Tongue (tissue), 2 donors: ENCODE measurements around the gene SLC7A10. TPM values are rescaled to one million over a fixed set of nuclear protein-coding genes. Genes with fewer than 3 reads are reported as not detected.
A peak's percentile ranks its signal among the peaks of the same experiment; 100 is the strongest.
"Not testable (repeated sequence)": the region's sequence is repeated elsewhere in the genome, so short reads cannot be mapped to it uniquely, and the experiment has no call there.

ENCODE experiments used
- DNase-seq: peaks from one replicate; pipeline ENCODE4 v3.0.0-alpha.2; 2015
- total RNA-seq: library from RNA; depleted of rRNA; stranded (reverse); fragments of >200 nt; gene quantifications from one replicate; pipeline ENCODE4 v1.2.3, GENCODE V29; 2014

Gene SLC7A10
- total RNA-seq, 1 donor from 2014 or later: 3.1 TPM

GRCh38 chr19:33215438-33216197 is 10.0 kb downstream of the SLC7A10 start:
- DNase-seq: no peak

- DNase-seq: peak; percentile 57
Measured at GRCh38 chr19:33214596-33214995, 11.1 kb downstream of the SLC7A10 start.

GRCh38 chr19:33212436-33213172 is 13.0 kb downstream of the SLC7A10 start:
- no peak for DNase-seq

DNA sequence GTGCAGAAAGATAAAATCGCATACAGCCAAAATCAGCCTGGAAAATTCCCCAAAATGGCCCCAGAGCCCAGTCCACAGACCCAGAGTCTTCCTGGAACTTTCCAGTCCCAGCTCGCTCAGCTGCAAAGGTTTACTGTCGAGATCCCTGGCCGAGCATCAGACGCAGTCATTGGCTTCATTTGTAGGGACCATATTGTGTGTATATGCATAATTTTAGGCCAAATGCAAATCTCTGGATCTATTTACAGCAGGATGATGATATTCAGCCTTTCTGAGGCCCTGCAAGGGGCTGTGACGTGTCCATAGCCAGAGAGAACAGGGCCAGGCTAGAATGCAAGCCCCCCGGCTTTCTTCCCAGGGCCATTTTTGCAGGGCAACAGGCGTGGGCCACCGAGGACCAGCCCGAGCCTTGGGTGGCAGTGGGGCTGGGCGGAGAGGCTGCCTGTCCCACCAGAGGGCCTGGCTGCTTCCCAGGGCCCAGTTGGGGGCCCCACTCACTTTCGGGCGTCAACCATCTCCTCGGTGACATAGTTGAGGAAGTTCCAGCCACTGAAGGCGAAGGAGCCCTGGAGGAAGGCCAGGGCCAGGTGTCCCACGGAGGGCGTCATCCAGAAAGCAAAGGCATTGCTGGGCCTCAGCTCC is 13.7 kb downstream of the SLC7A10 start:
- DNase-seq: peak; percentile 81

DNA sequence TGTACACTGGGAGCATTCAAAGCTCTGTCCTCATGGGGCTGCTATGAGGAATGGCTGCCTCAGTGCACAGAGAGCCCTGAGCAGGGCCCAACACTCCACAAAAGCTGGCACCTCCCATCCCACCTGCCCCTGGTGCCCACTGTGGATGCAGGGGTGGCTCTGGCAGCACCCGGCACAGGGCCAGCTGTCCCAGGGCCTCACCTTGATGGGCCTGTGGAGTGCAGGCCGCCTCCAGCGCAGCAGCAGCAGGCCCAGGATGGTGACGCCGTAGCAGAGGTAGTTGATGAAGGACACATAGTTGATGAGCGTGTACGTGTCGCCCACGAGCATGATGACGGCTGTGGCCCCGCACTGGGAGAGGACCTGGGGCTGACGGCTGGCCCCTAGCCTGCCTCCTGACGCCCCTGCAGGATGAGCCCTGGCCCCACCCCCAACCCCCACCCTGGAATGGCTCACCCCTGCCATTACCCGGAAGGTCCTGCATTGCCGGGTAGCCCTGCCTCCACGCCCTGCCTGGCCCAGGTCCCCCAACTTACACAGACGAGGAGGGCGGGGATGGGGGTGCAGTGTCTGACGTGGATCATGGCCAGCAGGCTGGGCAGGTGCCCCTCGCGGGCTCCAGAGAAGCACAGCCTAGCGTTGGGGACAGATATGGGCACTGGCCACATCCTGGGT is 15.2 kb downstream of the SLC7A10 start:
- DNase-seq: no peak

- DNase-seq: not testable (repeated sequence)
Measured at GRCh38 chr19:33209850-33210230, 15.8 kb downstream of the SLC7A10 start.

DNA sequence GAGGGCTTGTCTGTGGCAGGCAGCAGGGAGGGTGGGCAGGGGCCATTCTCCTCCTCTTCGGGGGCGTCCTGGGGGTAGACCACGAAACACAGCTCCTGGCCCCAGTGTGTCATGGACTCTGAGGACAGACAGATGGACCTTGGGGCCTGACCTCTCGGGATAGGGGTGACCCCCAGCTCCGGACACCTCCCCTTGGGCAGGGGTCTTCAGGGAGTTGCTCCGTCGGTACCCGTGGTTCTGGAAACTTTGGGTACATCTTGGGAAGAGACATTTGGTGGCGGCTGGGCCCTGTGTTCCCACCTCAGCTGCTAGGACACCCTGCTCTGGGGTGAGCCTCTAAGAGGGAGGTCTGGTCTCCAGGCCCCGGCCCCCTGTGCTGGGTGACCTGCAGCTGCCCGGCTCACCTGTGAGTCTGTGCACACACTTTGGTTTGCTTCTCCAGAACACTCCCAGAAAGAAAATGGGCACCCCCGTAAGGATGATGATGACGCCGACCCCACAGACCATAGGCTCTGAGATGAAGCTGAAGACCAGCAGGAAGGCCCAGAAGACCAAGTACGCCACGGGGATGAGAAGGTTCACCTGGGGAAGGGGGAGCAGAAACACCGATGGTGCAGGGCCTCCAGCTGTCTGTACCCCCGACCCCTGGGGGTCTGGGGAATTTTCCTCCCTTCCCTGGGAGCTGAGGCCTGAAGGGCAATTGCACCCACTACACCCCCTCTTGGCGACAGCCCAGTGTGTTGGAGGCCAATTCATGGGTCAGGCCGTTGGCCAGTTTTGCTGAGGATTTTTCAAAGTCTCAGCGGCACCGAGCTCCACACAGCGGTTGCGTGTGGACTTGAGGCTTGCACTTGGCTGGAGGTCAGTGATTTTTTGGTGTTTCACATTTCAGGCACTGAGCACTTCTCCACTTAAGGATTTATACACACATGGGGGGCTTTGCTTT is 16.5 kb downstream of the SLC7A10 start:
- no peak for DNase-seq

GRCh38 chr19:33208371-33208895 is 17.2 kb downstream of the SLC7A10 start:
- no peak for DNase-seq

DNA sequence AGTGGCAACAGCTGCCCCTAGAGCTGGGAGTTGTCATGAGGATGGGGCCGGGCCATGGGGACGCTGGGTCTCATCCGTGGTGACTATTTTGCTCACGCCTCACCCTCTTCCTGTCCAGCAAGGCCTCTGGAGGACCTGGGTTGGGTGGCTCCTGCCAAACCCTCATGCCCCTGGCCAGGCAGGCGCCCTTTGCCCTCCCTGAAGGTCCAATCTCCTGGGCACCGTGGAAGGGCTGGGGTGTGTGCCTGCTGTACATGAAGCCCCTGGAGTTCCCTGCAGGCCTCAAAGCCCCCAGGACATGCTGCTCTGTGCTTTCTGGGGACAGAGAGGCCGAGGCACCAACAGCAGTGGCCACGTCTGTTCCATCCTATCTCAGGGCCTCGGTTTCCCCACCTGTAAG is 17.7 kb downstream of the SLC7A10 start:
- DNase-seq: no peak

DNA sequence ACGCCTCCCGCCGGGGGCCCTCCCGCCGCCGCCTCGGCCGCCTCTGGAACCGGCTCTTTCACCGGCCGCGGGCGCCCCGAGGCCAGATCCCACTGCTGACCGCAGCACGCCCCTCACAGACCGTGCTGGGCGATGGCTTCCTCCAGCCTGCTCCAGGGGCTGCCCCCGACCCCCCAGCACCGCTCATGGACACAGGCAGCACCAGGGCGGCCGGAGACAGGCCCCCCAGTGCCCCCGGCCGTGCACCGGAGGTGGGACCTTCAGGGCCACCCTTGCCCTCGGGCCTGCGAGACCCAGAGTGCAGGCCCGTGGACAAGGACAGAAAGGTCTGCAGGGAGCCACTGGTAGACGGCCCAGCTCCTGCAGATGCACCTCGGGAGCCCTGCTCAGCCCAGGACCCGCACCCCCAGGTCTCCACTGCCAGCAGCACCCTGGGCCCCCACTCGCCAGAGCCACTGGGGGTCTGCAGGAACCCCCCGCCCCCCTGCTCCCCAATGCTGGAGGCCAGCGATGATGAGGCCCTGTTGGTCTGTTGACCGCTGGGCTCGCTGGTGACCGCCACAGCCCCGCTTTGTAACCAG is 18.5 kb downstream of the SLC7A10 start:
- no peak for DNase-seq

- no peak for DNase-seq
Measured at GRCh38 chr19:33206261-33207039, 19.2 kb downstream of the SLC7A10 start.

DNA sequence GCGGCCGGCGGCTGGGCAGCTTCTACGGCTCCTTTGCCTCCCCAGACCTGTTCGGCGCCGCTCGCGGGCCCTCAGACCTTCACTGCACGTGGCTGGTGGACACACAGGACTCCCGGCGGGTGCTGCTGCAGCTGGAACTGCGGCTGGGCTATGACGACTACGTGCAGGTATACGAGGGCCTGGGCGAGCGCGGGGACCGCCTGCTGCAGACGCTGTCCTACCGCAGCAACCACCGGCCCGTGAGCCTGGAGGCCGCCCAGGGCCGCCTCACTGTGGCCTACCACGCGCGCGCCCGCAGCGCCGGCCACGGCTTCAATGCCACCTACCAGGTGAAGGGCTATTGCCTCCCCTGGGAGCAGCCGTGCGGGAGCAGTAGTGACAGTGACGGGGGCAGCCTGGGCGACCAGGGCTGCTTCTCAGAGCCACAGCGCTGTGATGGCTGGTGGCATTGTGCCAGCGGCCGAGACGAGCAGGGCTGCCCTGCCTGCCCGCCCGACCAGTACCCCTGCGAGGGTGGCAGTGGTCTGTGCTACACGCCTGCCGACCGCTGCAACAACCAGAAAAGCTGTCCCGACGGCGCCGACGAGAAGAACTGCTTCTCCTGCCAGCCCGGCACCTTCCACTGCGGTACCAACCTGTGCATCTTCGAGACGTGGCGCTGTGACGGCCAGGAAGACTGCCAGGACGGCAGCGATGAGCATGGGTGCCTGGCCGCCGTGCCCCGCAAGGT is 20.0 kb downstream of the SLC7A10 start:
- no peak for DNase-seq

DNA sequence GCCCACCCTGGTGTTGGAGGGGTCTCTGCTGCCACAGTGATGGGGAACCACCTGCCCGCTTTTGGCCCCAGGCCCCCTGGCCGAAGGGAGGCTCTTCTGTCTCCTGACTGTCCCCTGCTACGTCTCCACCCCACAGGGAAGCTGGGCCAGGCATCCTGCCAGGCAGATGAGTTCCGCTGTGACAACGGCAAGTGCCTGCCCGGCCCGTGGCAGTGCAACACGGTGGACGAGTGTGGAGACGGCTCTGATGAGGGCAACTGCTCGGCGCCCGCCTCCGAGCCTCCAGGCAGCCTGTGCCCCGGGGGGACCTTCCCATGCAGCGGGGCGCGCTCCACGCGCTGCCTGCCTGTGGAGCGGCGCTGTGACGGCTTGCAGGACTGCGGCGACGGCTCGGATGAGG is 20.5 kb downstream of the SLC7A10 start:
- no peak for DNase-seq

DNA sequence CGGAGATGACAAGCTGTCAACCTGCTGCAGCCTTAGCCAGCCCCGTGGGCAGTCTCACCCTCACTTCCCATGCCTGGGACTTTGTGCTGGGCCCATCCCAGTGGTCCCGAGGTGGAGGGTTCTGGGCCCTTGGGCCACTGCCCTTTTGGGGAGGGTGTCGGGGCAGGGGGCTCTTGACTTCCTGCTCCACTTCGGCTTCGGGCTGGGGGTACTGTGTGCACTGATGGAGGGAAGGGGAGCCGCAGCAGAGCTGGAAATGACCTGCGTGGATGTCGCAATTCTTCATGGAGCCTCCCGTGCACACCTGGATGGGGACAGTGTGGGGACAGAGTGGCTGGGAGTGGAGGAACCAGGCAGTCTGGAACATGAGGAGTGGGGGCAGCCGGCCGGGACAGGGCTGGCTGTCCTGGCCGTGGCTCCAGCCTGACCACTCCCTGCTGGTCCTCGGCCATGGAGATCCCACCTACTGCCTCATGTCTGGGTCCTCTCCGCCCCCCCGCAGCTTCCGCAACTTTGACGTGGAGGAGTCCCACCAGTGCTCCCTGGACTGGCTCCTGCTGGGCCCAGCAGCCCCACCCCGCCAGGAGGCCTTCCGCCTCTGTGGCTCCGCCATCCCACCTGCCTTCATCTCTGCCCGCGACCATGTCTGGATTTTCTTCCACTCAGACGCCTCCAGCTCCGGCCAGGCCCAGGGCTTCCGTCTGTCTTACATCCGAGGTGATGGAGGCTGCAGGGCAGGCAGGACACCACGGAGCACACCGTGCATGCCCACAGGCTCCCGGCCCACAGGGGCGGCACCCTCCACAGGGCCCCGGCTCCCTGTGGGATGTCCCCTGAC is 21.3 kb downstream of the SLC7A10 start:
- DNase-seq: no peak

- no peak for DNase-seq
Measured at GRCh38 chr19:33203529-33203928, 22.1 kb downstream of the SLC7A10 start.

DNA sequence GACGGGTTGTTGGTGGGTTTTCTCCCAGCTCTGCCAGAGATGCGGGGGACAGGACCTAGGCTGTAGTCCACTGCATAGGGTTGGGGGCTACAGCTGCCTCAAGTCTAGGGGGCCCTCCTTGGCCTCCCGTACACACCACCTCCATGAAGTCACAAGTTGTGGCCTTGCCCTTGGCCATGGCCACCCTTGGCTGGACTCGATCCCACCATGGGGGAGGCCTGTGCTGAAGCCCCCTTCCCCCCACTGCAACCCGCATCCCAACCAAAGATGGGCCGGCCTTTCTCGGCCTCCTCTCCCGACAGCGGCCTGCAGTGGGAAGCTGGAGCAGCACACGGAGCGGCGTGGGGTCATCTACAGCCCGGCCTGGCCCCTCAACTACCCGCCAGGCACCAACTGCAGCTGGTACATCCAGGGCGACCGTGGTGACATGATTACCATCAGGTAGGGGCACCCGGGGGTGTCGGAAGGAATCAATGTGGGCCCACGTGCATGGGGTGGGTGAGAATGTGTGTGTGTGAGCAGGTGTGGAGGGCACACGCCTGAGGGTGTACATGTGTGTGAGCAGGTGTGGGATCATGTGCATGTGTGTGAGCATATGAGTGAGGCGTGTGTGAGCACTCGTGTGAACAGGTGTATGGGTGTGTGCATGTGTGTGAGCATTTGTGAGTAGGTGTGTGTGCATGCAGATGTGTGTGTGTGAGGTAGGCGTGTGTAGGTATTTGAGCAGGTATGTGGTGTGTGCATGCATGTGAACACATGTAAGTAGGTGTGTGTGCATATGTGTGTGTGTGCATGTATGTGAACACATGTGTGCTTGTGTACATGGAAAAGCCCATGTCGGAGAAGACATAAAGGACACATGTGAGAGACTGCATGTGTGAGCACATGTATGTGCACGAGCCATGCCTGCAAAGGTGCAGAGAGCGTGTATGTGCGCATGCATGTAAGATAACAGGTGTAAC is 22.8 kb downstream of the SLC7A10 start:
- DNase-seq: no peak

- no peak for DNase-seq
Measured at GRCh38 chr19:33201886-33202545, 23.6 kb downstream of the SLC7A10 start.
